BE2C (cell line): ENCODE results near the gene SELENOP. TPM values are rescaled to one million over a fixed set of nuclear protein-coding genes. Genes with fewer than 3 reads are reported as not detected.

Source experiments
- DNase-seq: peaks from one replicate; pipeline ENCODE4 v3.0.0-alpha.2; 2020
- H3K27me3 ChIP-seq: fragments of 250-450 bp; sonication (Bioruptor Pico); 2 replicates; pipeline ENCODE4 v1.5.1; 2020; ENCODE audit warnings: mild to moderate bottlenecking
- H3K36me3 ChIP-seq: fragments of 250-450 bp; sonication (Bioruptor Pico); 2 replicates; pipeline ENCODE4 v1.5.1; 2020; ENCODE audit warnings: mild to moderate bottlenecking
- H3K4me1 ChIP-seq: fragments of 250-450 bp; sonication (Bioruptor Pico); 2 replicates; pipeline ENCODE4 v1.5.1; 2020
- H3K4me3 ChIP-seq: 2 replicates; pipeline ENCODE4 v1.5.1; 2011; ENCODE audit warnings: low read depth, low read length
- H3K9me3 ChIP-seq: fragments of 250-450 bp; sonication (Bioruptor Pico); 2 replicates; pipeline ENCODE4 v1.5.1; 2020
- CTCF ChIP-seq: IDR thresholded peaks from 2 replicates; pipeline ENCODE4 v1.5.1; 2012; ENCODE audit warnings: mild to moderate bottlenecking, low read depth, low read length
- polyA plus RNA-seq: library from polyadenylated mRNA; unstranded; fragments of >200 nt; gene quantifications from one replicate; pipeline ENCODE4 v1.2.1, GENCODE V29; 2012; ENCODE audit warnings: low read depth, missing spikeins; ENCODE audit not compliant: insufficient read length, insufficient read depth

Gene SELENOP
- not detected for polyA plus RNA-seq

DNA sequence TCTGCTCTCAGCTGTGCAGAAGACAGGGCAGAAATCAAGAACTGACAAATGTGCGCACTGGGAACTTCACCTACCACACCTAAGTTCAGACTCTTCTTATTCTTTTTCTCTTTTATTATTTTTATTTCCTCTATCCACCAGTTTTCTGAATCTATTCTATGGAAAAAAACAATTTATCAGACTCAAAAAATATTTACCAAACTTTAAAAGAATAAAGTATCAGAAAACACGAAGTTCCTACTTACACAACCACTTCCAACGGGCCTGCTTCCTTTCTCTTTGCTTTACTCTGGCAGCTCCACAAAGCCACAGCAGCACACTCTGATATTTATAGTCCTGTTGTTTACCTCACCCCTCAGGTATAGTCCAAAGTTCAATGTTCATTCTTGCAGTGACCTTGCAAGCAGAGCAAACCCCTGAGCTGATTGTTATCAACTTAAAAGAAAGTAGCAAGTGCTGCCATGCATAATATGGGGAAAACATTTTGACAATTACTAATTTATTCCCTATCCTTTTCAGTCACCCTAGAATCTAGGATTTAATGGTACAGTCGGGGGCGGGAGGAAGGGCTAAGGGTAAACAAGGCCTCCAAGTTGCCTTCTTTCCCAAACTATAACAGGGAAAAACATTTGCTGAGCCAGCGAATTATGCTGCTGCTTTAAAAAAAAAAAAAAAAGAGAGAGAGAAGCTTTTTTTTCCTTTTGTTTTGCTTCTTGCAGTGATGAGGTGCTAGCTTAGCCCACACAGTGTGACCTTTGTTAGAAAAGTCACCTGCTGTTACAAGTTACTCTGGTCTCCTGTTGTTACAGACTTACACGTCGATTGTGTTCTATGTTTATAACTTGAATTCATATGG lies at the start of gene SELENOP:
Gene SELENOP (minus strand): TSS at position 302 of the 856 bp plus-strand sequence. CDS start 3,539 bp downstream, outside the sequence.
- H3K9me3 ChIP-seq = no peaks in the 10 kb centered on the region
- H3K36me3 ChIP-seq = no peaks in the 10 kb centered on the region
- H3K4me1 ChIP-seq = no peaks in the 10 kb centered on the region
- DNase-seq = no peak
- no peaks in the 10 kb centered on the region; the same call in 1 of the 2 replicates for H3K27me3 ChIP-seq
- H3K4me3 ChIP-seq = no peak within 1 kb of the TSS
- TF ChIP-seq CTCF = no peak

GRCh38 chr5:42858687-42859086 lies 47.0 kb upstream of the SELENOP start:
- DNase-seq = no peak

GRCh38 chr5:42858031-42858643 lies 46.4 kb upstream of the SELENOP start:
- H3K4me3 ChIP-seq = no peak overlapping the region
- no peak for DNase-seq
- H3K9me3 ChIP-seq = no peaks in the 10 kb centered on the region
- H3K27me3 ChIP-seq = no peaks in the 10 kb centered on the region
- no peak for TF ChIP-seq CTCF
- H3K4me1 ChIP-seq = no peaks in the 10 kb centered on the region
- no peaks in the 10 kb centered on the region for H3K36me3 ChIP-seq

More at GRCh38 chr5:42858687-42859086, 47.0 kb upstream of the SELENOP start:
- no peak for TF ChIP-seq CTCF
- H3K27me3 ChIP-seq = no peaks in the 10 kb centered on the region
- H3K9me3 ChIP-seq = no peaks in the 10 kb centered on the region
- H3K36me3 ChIP-seq = no peaks in the 10 kb centered on the region
- no peaks in the 10 kb centered on the region for H3K4me1 ChIP-seq
- H3K4me3 ChIP-seq = no peak overlapping the region

DNA sequence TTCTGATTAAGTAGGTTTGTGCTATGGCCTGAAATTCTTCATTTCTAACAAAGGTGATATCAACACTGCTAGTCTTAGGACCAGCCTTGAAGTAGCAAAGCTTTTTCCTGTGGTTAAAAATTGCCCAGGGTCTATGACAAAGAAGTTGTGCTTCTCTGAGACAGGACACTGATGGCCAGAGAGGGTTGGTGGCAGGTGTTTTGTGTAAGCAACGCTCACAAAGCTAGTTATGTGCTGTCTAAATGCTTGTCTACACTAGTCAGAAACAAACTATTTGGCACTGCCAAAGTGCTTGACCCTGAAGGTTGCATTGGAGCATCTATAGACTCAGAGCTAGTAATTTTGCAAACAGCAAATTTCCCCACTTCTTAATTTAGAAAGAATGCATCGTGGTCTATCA lies 44.1 kb upstream of the SELENOP start:
- no peak for TF ChIP-seq CTCF
- Histone ChIP-seq H3K9me3 (no peaks in the 10 kb centered on the region), H3K27me3 (no peaks in the 10 kb centered on the region), H3K4me1 (no peaks in the 10 kb centered on the region), H3K4me3 (no peak overlapping the region), H3K36me3 (no peaks in the 10 kb centered on the region)
- DNase-seq = no peak

GRCh38 chr5:42855386-42855785 lies 43.7 kb upstream of the SELENOP start:
- Histone ChIP-seq H3K9me3 (no peaks in the 10 kb centered on the region), H3K4me1 (no peaks in the 10 kb centered on the region), H3K27me3 (no peaks in the 10 kb centered on the region), H3K36me3 (no peaks in the 10 kb centered on the region), H3K4me3 (no peak overlapping the region)
- DNase-seq = no peak
- no peak for TF ChIP-seq CTCF

- TF ChIP-seq CTCF = no peak
- Histone ChIP-seq H3K4me3 (no peak overlapping the region), H3K27me3 (no peaks in the 10 kb centered on the region), H3K4me1 (no peaks in the 10 kb centered on the region), H3K9me3 (no peaks in the 10 kb centered on the region), H3K36me3 (no peaks in the 10 kb centered on the region)
- DNase-seq = no peak
Observed at GRCh38 chr5:42854795-42855194, 43.1 kb upstream of the SELENOP start.
